Measurements from ENCODE around the gene NR3C1. TPM values are rescaled to one million over a fixed set of nuclear protein-coding genes. Genes with fewer than 3 reads are reported as not detected.

Gene NR3C1
- total RNA-seq, 1 experiment from 2014 or later: 16.0 TPM

GRCh38 chr5:143437666-143438273 is 34.3 kb upstream of the NR3C1 start:
- RAD21 ChIA-PET (ENCODE audit: low non-redundant PET in 1 of 2, low total read pairs in 2 of 2, uncharacterized antibody in 2 of 2, unreplicated experiment in 2 of 2): no interaction called here
- no peak overlapping the region for H3K9ac ChIP-seq (ENCODE audit: low read length)
- H3K4me1 ChIP-seq (ENCODE audit: control insufficient read depth in 1 of 2, insufficient read depth in 2 of 2, low read length in 2 of 2): no peaks in the 10 kb centered on the region
- intact Hi-C loops (cut with micrococcal nuclease): no loop called here
- CTCF ChIA-PET: no interaction called here
- ATAC-seq (no peak), DNase-seq (ENCODE audit: low read depth, low spot score) (no peak)
- H3K36me3 ChIP-seq (ENCODE audit: control insufficient read depth in 1 of 2, insufficient read depth in 2 of 2, low read length in 2 of 2): no peaks in the 10 kb centered on the region
- no peaks in the 10 kb centered on the region for H3K9me2 ChIP-seq (ENCODE audit: insufficient read depth)
- no peak for TF ChIP-seq CBX3 (IDR thresholded peaks at IDR 0.05; ENCODE audit: low read depth)
- no peak for TF ChIP-seq EGR1 (IDR thresholded peaks at IDR 0.05; ENCODE audit: low read depth)
- TF ChIP-seq EZH2phosphoT487 (IDR thresholded peaks at IDR 0.05; ENCODE audit: borderline replicate concordance): no peak
- TF ChIP-seq CEBPB (IDR thresholded peaks at IDR 0.05; ENCODE audit: low read depth): no peak
- TF ChIP-seq, protein P1, sequence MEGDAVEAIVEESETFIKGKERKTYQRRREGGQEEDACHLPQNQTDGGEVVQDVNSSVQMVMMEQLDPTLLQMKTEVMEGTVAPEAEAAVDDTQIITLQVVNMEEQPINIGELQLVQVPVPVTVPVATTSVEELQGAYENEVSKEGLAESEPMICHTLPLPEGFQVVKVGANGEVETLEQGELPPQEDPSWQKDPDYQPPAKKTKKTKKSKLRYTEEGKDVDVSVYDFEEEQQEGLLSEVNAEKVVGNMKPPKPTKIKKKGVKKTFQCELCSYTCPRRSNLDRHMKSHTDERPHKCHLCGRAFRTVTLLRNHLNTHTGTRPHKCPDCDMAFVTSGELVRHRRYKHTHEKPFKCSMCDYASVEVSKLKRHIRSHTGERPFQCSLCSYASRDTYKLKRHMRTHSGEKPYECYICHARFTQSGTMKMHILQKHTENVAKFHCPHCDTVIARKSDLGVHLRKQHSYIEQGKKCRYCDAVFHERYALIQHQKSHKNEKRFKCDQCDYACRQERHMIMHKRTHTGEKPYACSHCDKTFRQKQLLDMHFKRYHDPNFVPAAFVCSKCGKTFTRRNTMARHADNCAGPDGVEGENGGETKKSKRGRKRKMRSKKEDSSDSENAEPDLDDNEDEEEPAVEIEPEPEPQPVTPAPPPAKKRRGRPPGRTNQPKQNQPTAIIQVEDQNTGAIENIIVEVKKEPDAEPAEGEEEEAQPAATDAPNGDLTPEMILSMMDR (IDR thresholded peaks at IDR 0.05 in 2 of 3, conservative IDR thresholded peaks at IDR 0.05 in 1 of 3; ENCODE audit: borderline replicate concordance in 1 of 3, insufficient read depth in 1 of 3, low read depth in 2 of 3, low read length in 2 of 3): no peak
- no peaks in the 10 kb centered on the region for H3K79me2 ChIP-seq (ENCODE audit: insufficient read depth, low read length)
- H3K9me3 ChIP-seq (ENCODE audit: control insufficient read depth in 1 of 2, insufficient read depth in 1 of 2, low read depth in 1 of 2, low read length in 2 of 2): no peaks in the 10 kb centered on the region
- no peaks in the 10 kb centered on the region for H3K27me3 ChIP-seq (ENCODE audit: insufficient read depth, low read length)
- POLR2A ChIA-PET: no interaction called here
- H4K20me1 ChIP-seq (ENCODE audit: insufficient read depth): no peaks in the 10 kb centered on the region
- no peak overlapping the region for H2AFZ ChIP-seq (ENCODE audit: low read depth, low read length, poor library complexity, severe bottlenecking)
- H3K4me3 ChIP-seq (replicated peaks in 1 of 2; ENCODE audit: low read depth in 1 of 2, low read length in 2 of 2): no peak overlapping the region
- no TSS peak for BruUV-seq (replicated peaks)
- H3K27ac ChIP-seq (ENCODE audit: low read depth, low read length): no peak overlapping the region
- H3K4me2 ChIP-seq (ENCODE audit: low read length): no peak overlapping the region

- Histone ChIP-seq H3K79me2 (ENCODE audit: insufficient read depth, low read length) (no peaks in the 10 kb centered on the region), H3K4me1 (ENCODE audit: control insufficient read depth in 1 of 2, insufficient read depth in 2 of 2, low read length in 2 of 2) (no peaks in the 10 kb centered on the region), H4K20me1 (ENCODE audit: insufficient read depth) (no peaks in the 10 kb centered on the region), H3K4me2 (ENCODE audit: low read length) (no peak overlapping the region), H3K9me2 (ENCODE audit: insufficient read depth) (no peaks in the 10 kb centered on the region), H2AFZ (ENCODE audit: low read depth, low read length, poor library complexity, severe bottlenecking) (no peak overlapping the region), H3K27ac (ENCODE audit: low read depth, low read length) (no peak overlapping the region), H3K4me3 (replicated peaks in 1 of 2; ENCODE audit: low read depth in 1 of 2, low read length in 2 of 2) (no peak overlapping the region), H3K36me3 (ENCODE audit: control insufficient read depth in 1 of 2, insufficient read depth in 2 of 2, low read length in 2 of 2) (no peaks in the 10 kb centered on the region), H3K9ac (ENCODE audit: low read length) (no peak overlapping the region), H3K27me3 (ENCODE audit: insufficient read depth, low read length) (no peaks in the 10 kb centered on the region), H3K9me3 (ENCODE audit: control insufficient read depth in 1 of 2, insufficient read depth in 1 of 2, low read depth in 1 of 2, low read length in 2 of 2) (no peaks in the 10 kb centered on the region)
- ChIA-PET RAD21 (ENCODE audit: low non-redundant PET in 1 of 2, low total read pairs in 2 of 2, uncharacterized antibody in 2 of 2, unreplicated experiment in 2 of 2) (no interaction called here), POLR2A (no interaction called here), CTCF (no interaction called here)
- intact Hi-C loops (cut with micrococcal nuclease): no loop called here
- no peak for DNase-seq (ENCODE audit: low read depth, low spot score)
- ATAC-seq: no peak
- no TSS peak for BruUV-seq (replicated peaks)
- TF ChIP-seq JUND (IDR thresholded peaks at IDR 0.05): peak; percentile 26; the same call in 1 of the 2 replicates
- TF ChIP-seq FOSL1 (IDR thresholded peaks at IDR 0.05; ENCODE audit: low read depth): 0 out of 2 replicates have a peak, but pooled peaks have one; percentile 23
- TF ChIP-seq ZNF274 (IDR thresholded peaks at IDR 0.05; ENCODE audit: low read depth, low read length): no peak
- TF ChIP-seq, protein P2, sequence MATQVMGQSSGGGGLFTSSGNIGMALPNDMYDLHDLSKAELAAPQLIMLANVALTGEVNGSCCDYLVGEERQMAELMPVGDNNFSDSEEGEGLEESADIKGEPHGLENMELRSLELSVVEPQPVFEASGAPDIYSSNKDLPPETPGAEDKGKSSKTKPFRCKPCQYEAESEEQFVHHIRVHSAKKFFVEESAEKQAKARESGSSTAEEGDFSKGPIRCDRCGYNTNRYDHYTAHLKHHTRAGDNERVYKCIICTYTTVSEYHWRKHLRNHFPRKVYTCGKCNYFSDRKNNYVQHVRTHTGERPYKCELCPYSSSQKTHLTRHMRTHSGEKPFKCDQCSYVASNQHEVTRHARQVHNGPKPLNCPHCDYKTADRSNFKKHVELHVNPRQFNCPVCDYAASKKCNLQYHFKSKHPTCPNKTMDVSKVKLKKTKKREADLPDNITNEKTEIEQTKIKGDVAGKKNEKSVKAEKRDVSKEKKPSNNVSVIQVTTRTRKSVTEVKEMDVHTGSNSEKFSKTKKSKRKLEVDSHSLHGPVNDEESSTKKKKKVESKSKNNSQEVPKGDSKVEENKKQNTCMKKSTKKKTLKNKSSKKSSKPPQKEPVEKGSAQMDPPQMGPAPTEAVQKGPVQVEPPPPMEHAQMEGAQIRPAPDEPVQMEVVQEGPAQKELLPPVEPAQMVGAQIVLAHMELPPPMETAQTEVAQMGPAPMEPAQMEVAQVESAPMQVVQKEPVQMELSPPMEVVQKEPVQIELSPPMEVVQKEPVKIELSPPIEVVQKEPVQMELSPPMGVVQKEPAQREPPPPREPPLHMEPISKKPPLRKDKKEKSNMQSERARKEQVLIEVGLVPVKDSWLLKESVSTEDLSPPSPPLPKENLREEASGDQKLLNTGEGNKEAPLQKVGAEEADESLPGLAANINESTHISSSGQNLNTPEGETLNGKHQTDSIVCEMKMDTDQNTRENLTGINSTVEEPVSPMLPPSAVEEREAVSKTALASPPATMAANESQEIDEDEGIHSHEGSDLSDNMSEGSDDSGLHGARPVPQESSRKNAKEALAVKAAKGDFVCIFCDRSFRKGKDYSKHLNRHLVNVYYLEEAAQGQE (IDR thresholded peaks at IDR 0.05; ENCODE audit: low read depth): no peak
- TF ChIP-seq ZFX (IDR thresholded peaks at IDR 0.05): no peak
- TF ChIP-seq CEBPB (IDR thresholded peaks at IDR 0.05; ENCODE audit: low read depth): no peak
- TF ChIP-seq YY1 (IDR thresholded peaks at IDR 0.05; ENCODE audit: extremely low read depth, insufficient replicate concordance, low read depth, low read length): no peak
- 0 out of 2 replicates have a peak, but pooled peaks have one; percentile 3 for TF ChIP-seq RAD21 (IDR thresholded peaks at IDR 0.05; ENCODE audit: low read depth)
- TF ChIP-seq, protein P1 (IDR thresholded peaks at IDR 0.05 in 2 of 3, conservative IDR thresholded peaks at IDR 0.05 in 1 of 3; ENCODE audit: borderline replicate concordance in 1 of 3, insufficient read depth in 1 of 3, low read depth in 2 of 3, low read length in 2 of 3): no peak
These were observed 33.4 kb upstream of the NR3C1 start for GRCh38 chr5:143436871-143437270.

Data from HCT116 (cell line).